OCI-LY3 (cell line): ENCODE measurements around the gene PLAC8L1.

Source experiments
- H2AFZ ChIP-seq: fragments of 200-600, 300-600 bp; shearing (Covaris generic); 2 replicates; pipeline ENCODE4 v1.6.0; 2014; ENCODE audit warnings: antibody characterized with exemption, low read depth, low read length
- H3K27ac ChIP-seq: fragments of 200-600, 300-600 bp; sonication (generic); 2 replicates; pipeline ENCODE4 v1.5.1; 2014; ENCODE audit warnings: mild to moderate bottlenecking, low read length, moderate library complexity, mixed read lengths
- H3K27me3 ChIP-seq: fragments of 200-600, 300-600 bp; sonication (generic); 2 replicates; pipeline ENCODE4 v1.6.1; 2014; ENCODE audit warnings: low read depth, low read length, mixed read lengths
- H3K36me3 ChIP-seq: fragments of 200-600, 300-600 bp; sonication (generic); replicated peaks from 2 replicates; pipeline ENCODE3; 2014; ENCODE audit warnings: low read depth, low read length, mixed read lengths
- H3K4me1 ChIP-seq: fragments of 300-600, 200-600 bp; sonication (generic); 2 replicates; pipeline ENCODE4 v1.6.1; 2014; ENCODE audit warnings: low read length, mixed read lengths
- H3K4me2 ChIP-seq: fragments of 200-600, 300-600 bp; sonication (generic); 2 replicates; pipeline ENCODE4 v1.6.1; 2014; ENCODE audit warnings: low read length, mixed read lengths
- H3K4me3 ChIP-seq: fragments of 300-600, 200-600 bp; sonication (generic); 2 replicates; pipeline ENCODE4 v1.5.1; 2014; ENCODE audit warnings: antibody characterized with exemption, mild to moderate bottlenecking, low read length, moderate library complexity
- H3K79me2 ChIP-seq: fragments of 300-600, 200-600 bp; shearing (Covaris generic); 2 replicates; pipeline ENCODE4 v1.6.1; 2014; ENCODE audit warnings: mild to moderate bottlenecking, low read length, mixed read lengths
- H3K9ac ChIP-seq: fragments of 300-600, 200-600 bp; shearing (Covaris generic); 2 replicates; pipeline ENCODE4 v1.6.0; 2014; ENCODE audit warnings: mild to moderate bottlenecking, low read length, moderate library complexity
- H3K9me3 ChIP-seq: fragments of 200-600, 300-600 bp; shearing (Covaris generic); 2 replicates; pipeline ENCODE4 v1.6.1; 2014; ENCODE audit warnings: low read length, mixed read lengths; ENCODE audit not compliant: insufficient read depth
- H4K20me1 ChIP-seq: fragments of 200-600, 300-600 bp; sonication (generic); 2 replicates; pipeline ENCODE4 v1.6.1; 2016; ENCODE audit warnings: low read length, mixed read lengths; ENCODE audit not compliant: insufficient read depth
- CTCF ChIP-seq: fragments of 200-600, 300-600 bp; sonication (generic); IDR thresholded peaks from 2 replicates; pipeline ENCODE4 v1.5.1; 2014; ENCODE audit warnings: antibody characterized with exemption, low read length, low read depth
- EZH2phosphoT487 ChIP-seq: fragments of 200-600 bp; shearing (Covaris generic); IDR thresholded peaks from 2 replicates; pipeline ENCODE4 v1.6.1; 2018; ENCODE audit warnings: antibody characterized with exemption, mixed run types, low read depth

The PLAC8L1 gene

GRCh38 chr5:146091881-146092280 is 13.5 kb downstream of the PLAC8L1 start:
- TF ChIP-seq CTCF (no peak), EZH2phosphoT487 (no peak)

GRCh38 chr5:146089287-146089686 is 16.1 kb downstream of the PLAC8L1 start:
- H3K4me2 ChIP-seq = no peak overlapping the region

More at GRCh38 chr5:146091881-146092280, 13.5 kb downstream of the PLAC8L1 start:
- H3K4me2 ChIP-seq = no peak overlapping the region
- H3K9me3 ChIP-seq = no peaks in the 10 kb centered on the region
- no peak overlapping the region for H3K27ac ChIP-seq
- no peaks in the 10 kb centered on the region for H4K20me1 ChIP-seq
- no peaks in the 10 kb centered on the region for H3K79me2 ChIP-seq
- no peaks in the 10 kb centered on the region for H3K36me3 ChIP-seq
- no peaks in the 10 kb centered on the region for H3K27me3 ChIP-seq
- no peaks in the 10 kb centered on the region for H3K4me1 ChIP-seq
- no peak overlapping the region for H3K4me3 ChIP-seq
- no peak overlapping the region for H2AFZ ChIP-seq
- H3K9ac ChIP-seq = no peak overlapping the region

GRCh38 chr5:146088098-146088497 is 17.3 kb downstream of the PLAC8L1 start:
- Histone ChIP-seq H3K79me2 (no peaks in the 10 kb centered on the region), H2AFZ (no peak overlapping the region), H3K9ac (no peak overlapping the region), H3K27ac (no peak overlapping the region), H3K27me3 (no peaks in the 10 kb centered on the region), H3K4me3 (no peak overlapping the region), H3K4me1 (no peaks in the 10 kb centered on the region), H3K9me3 (no peaks in the 10 kb centered on the region), H3K36me3 (no peaks in the 10 kb centered on the region), H4K20me1 (no peaks in the 10 kb centered on the region), H3K4me2 (no peak overlapping the region)
- TF ChIP-seq CTCF = no peak
- TF ChIP-seq EZH2phosphoT487 = no peak

More at GRCh38 chr5:146089287-146089686, 16.1 kb downstream of the PLAC8L1 start:
- no peaks in the 10 kb centered on the region for H4K20me1 ChIP-seq
- no peaks in the 10 kb centered on the region for H3K27me3 ChIP-seq
- no peaks in the 10 kb centered on the region for H3K79me2 ChIP-seq
- no peak overlapping the region for H3K4me3 ChIP-seq
- no peak for TF ChIP-seq EZH2phosphoT487
- TF ChIP-seq CTCF = no peak
- no peak overlapping the region for H2AFZ ChIP-seq
- no peaks in the 10 kb centered on the region for H3K36me3 ChIP-seq
- H3K9me3 ChIP-seq = no peaks in the 10 kb centered on the region
- H3K9ac ChIP-seq = no peak overlapping the region
- no peaks in the 10 kb centered on the region for H3K4me1 ChIP-seq
- H3K27ac ChIP-seq = no peak overlapping the region

- Histone ChIP-seq H3K9me3 (no peaks in the 10 kb centered on the region), H3K36me3 (no peaks in the 10 kb centered on the region), H3K27ac (no peak overlapping the region), H3K4me2 (no peak overlapping the region), H4K20me1 (no peaks in the 10 kb centered on the region), H3K4me3 (no peak overlapping the region), H2AFZ (no peak overlapping the region), H3K4me1 (0 out of 2 replicates have a peak, but pooled peaks cover 3% of the 10 kb centered on the region), H3K9ac (no peak overlapping the region), H3K27me3 (no peaks in the 10 kb centered on the region), H3K79me2 (no peaks in the 10 kb centered on the region)
- TF ChIP-seq EZH2phosphoT487 (no peak), CTCF (no peak)
Observed at GRCh38 chr5:146084376-146084775, 21.0 kb downstream of the PLAC8L1 start.
